Measurements from ENCODE around the gene OR2G6.
"Not testable (repeated sequence)": the region's sequence is repeated elsewhere in the genome, so short reads cannot be mapped to it uniquely, and the experiment has no call there.

- not testable (repeated sequence) for TF ChIP-seq CTCF, POLR2A (IDR thresholded peaks at IDR 0.05)
Observed at GRCh38 chr1:248562672-248563071, 54.8 kb downstream of the OR2G6 start, which contains the start of gene OR2T29.

Data from lower leg skin (tissue), 3 donors.